Panc1 (cell line): Measurements from ENCODE around the gene DHPS. TPM values are rescaled to one million over a fixed set of nuclear protein-coding genes. Genes with fewer than 3 reads are reported as not detected.

ENCODE experiments used
- ATAC-seq: fragments of 200-7000 bp; cut with Tn5 transposase; 2 replicates; pipeline ENCODE4 v1.9.1; 2020; ENCODE audit warnings: mild to moderate bottlenecking, moderate library complexity
- BruUV-seq: library from RNA; stranded (reverse); fragments of 400-500 nt; replicated peaks from 2 replicates; lab custom pipeline; 2021; lab: Mats Ljungman, UMichigan
- CTCF ChIA-PET: fragments of 300-600 bp; sonication (Branson Sonifier 250); formaldehyde crosslinking; loops from one replicate; lab custom pipeline; 2022; ENCODE audit warnings: antibody characterized with exemption; lab: Charles Lee
- POLR2A ChIA-PET: fragments of 300-600 bp; sonication (Branson Sonifier 250); formaldehyde crosslinking; loops from one replicate; lab custom pipeline; 2022; ENCODE audit warnings: antibody characterized with exemption; lab: Charles Lee
- DNase-seq: peaks from one replicate; pipeline ENCODE4 v3.0.0-alpha.2; 2010; ENCODE audit warnings: low read depth, low spot score
- H3K27ac ChIP-seq: 2 replicates; pipeline ENCODE4 v1.5.1; 2011; ENCODE audit warnings: mild to moderate bottlenecking, low read length, inconsistent platforms
- H3K27me3 ChIP-seq: fragments of 200-500 bp; sonication (Bioruptor generic); 2 replicates; pipeline ENCODE4 v1.6.0; 2014; ENCODE audit warnings: low read length, inconsistent platforms; ENCODE audit not compliant: control insufficient read depth, insufficient read depth
- H3K36me3 ChIP-seq: fragments of 200-500 bp; sonication (Bioruptor generic); 2 replicates; pipeline ENCODE4 v1.5.1; 2014; ENCODE audit warnings: inconsistent platforms, mild to moderate bottlenecking, low read length, moderate library complexity; ENCODE audit not compliant: control insufficient read depth, insufficient read depth
- H3K4me1 ChIP-seq: 2 replicates; pipeline ENCODE4 v1.5.1; 2011; ENCODE audit warnings: inconsistent platforms, mild to moderate bottlenecking, low read length, moderate library complexity; ENCODE audit not compliant: control insufficient read depth, insufficient read depth
- H3K4me3 ChIP-seq, 2 experiments: 2 replicates each; pipeline ENCODE4 v1.5.1; 2011 to 2012; ENCODE audit warnings: low read depth in 2 of 2, low read length in 2 of 2, mild to moderate bottlenecking in 2 of 2, inconsistent platforms in 1 of 2, moderate library complexity in 1 of 2
- H3K9me3 ChIP-seq: fragments of 200-500 bp; sonication (Bioruptor generic); 2 replicates; pipeline ENCODE4 v1.5.1; 2014; ENCODE audit warnings: low read depth, mild to moderate bottlenecking, inconsistent platforms, low read length, moderate library complexity; ENCODE audit not compliant: control insufficient read depth, insufficient read depth
- CTCF ChIP-seq: fragments of 450-650 bp; IDR thresholded peaks from 2 replicates; pipeline ENCODE4 v1.5.1; 2017; ENCODE audit warnings: mild to moderate bottlenecking
- POLR2AphosphoS5 ChIP-seq: IDR thresholded peaks from 2 replicates; pipeline ENCODE4 v1.6.1; 2012; ENCODE audit warnings: mild to moderate bottlenecking, low read depth, low read length, moderate library complexity
- REST ChIP-seq, 2 experiments: IDR thresholded peaks; 2 replicates each; pipeline ENCODE4 v1.6.1; 2011 to 2012; ENCODE audit warnings: low read depth in 2 of 2, control low read depth in 1 of 2, low read length in 1 of 2, mild to moderate bottlenecking in 1 of 2, moderate library complexity in 1 of 2; ENCODE audit not compliant: insufficient read depth in 1 of 2
- SIN3A ChIP-seq: IDR thresholded peaks from 2 replicates; pipeline ENCODE4 v1.6.1; 2012; ENCODE audit warnings: low read depth, mild to moderate bottlenecking, low read length, moderate library complexity, borderline replicate concordance; ENCODE audit not compliant: insufficient read depth
- TCF7L2 ChIP-seq: IDR thresholded peaks from 2 replicates; pipeline ENCODE4 v1.6.1; 2011; ENCODE audit warnings: mild to moderate bottlenecking, low read depth, low read length, inconsistent platforms
- in situ Hi-C: cut with HindIII; loops from 2 replicates; pipeline ENCODE4 v1.10.0; 2016; ENCODE audit warnings: low sequenced_read_pairs, low pct_unique_long_range_greater_than_20kb
- intact Hi-C: fragments of 100-400 bp; cut with micrococcal nuclease; formaldehyde crosslinking; loops from one replicate; pipeline ENCODE4 v1.10.0; 2022; ENCODE audit not compliant: unreplicated experiment
- total RNA-seq: library from RNA; stranded (reverse); gene quantifications from one replicate; pipeline ENCODE4 v1.2.1, GENCODE V29; 2021; ENCODE audit not compliant: unreplicated experiment

The DHPS gene
- total RNA-seq, 1 experiment from 2014 or later: 76.9 TPM

GRCh38 chr19:12656899-12657571 is 24.6 kb downstream of the DHPS start:
- H3K9me3 ChIP-seq: no peaks in the 10 kb centered on the region
- CTCF ChIA-PET: no interaction called here
- in situ Hi-C loops: no loop called here
- TF ChIP-seq REST (IDR thresholded peaks at IDR 0.05; ENCODE audit: insufficient read depth in 1 of 2, low read depth in 2 of 2, low read length in 1 of 2) (no peak), POLR2AphosphoS5 (no peak), CTCF (no peak), SIN3A (no peak)
- no TSS peak for BruUV-seq
- ATAC-seq: peak; percentile 51
- H3K27ac ChIP-seq: no peak overlapping the region
- H3K4me3 ChIP-seq: no peak overlapping the region
- H3K27me3 ChIP-seq: no peaks in the 10 kb centered on the region
- no peaks in the 10 kb centered on the region for H3K4me1 ChIP-seq
- H3K36me3 ChIP-seq: no peaks in the 10 kb centered on the region
- intact Hi-C loops: no loop called here
- no peak for DNase-seq
- POLR2A ChIA-PET: no interaction called here

GRCh38 chr19:12655546-12655945 is 26.1 kb downstream of the DHPS start:
- in situ Hi-C loops (no loop called here), intact Hi-C loops (no loop called here)
- ChIA-PET CTCF (no interaction called here), POLR2A (no interaction called here)
- no peak for TF ChIP-seq SIN3A
- no peak for TF ChIP-seq TCF7L2
- TF ChIP-seq REST (IDR thresholded peaks at IDR 0.05; ENCODE audit: insufficient read depth in 1 of 2, low read depth in 2 of 2, low read length in 1 of 2): no peak
- no peak for TF ChIP-seq CTCF
- no peak for TF ChIP-seq POLR2AphosphoS5
- Histone ChIP-seq H3K27me3 (no peaks in the 10 kb centered on the region), H3K9me3 (no peaks in the 10 kb centered on the region), H3K36me3 (no peaks in the 10 kb centered on the region), H3K27ac (no peak overlapping the region), H3K4me3 (no peak overlapping the region), H3K4me1 (no peaks in the 10 kb centered on the region)
- DNase-seq: no peak
- no TSS peak for BruUV-seq
- ATAC-seq: no peak
